GM10266 (cell line): ENCODE data around the gene MTR.

Experiments used
- DNase-seq: peaks from one replicate; pipeline ENCODE4 v3.0.0; 2012; ENCODE audit errors: extremely low spot score
- CTCF ChIP-seq: IDR thresholded peaks from 2 replicates; pipeline ENCODE4 v1.5.1; 2012; ENCODE audit warnings: mild to moderate bottlenecking, low read depth; ENCODE audit not compliant: control insufficient read depth, insufficient read depth; ENCODE audit errors: missing control alignments

Gene MTR

GRCh38 chr1:236886199-236886598 is 91.1 kb downstream of the MTR start:
- no peak for DNase-seq
- TF ChIP-seq CTCF, result no peak

DNA sequence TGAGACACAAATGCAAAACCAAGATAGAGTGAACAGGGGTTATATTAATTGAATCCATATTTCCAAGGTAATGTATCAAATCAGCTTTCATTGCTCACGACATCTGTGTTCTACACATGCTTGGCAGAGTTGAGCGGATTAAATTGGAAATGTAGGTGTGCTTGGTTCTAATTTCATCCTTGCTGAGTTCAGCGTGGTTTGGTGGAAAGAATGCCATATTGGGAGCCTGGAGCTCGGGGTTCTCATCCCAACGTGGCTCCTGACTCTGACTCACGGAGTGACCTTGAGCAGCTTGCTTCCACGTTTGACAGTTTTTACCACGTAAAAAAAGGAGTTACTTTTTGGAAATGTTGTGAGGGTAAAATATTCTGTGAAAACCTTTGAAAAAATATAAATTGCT is 92.0 kb downstream of the MTR start:
- no peak for DNase-seq
- TF ChIP-seq CTCF, result no peak

DNA sequence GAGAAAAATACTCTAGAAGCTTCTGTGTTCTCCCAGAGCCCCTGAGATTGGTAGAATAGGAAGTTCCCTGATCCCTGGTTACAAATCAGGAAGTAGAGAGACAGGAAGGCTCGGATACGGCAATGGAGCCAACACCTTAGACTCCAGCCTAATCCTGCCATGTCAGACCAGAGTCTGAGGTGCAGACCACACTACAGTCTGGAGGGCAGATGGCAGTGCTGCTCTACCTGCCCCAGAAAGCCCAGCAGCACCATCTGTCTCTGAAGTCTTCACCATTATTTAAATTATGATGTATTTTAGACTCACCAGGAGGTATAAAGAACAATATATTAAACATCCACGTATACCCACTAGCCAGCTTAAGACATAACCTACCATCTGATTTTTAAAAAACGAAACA is 93.0 kb downstream of the MTR start:
- DNase-seq, result no peak
- no peak for TF ChIP-seq CTCF

GRCh38 chr1:236888903-236889302 is 93.8 kb downstream of the MTR start:
- no peak for DNase-seq
- TF ChIP-seq CTCF, result no peak

GRCh38 chr1:236890152-236891056 is 95.3 kb downstream of the MTR start:
- no peak for DNase-seq
- no peak for TF ChIP-seq CTCF

DNA sequence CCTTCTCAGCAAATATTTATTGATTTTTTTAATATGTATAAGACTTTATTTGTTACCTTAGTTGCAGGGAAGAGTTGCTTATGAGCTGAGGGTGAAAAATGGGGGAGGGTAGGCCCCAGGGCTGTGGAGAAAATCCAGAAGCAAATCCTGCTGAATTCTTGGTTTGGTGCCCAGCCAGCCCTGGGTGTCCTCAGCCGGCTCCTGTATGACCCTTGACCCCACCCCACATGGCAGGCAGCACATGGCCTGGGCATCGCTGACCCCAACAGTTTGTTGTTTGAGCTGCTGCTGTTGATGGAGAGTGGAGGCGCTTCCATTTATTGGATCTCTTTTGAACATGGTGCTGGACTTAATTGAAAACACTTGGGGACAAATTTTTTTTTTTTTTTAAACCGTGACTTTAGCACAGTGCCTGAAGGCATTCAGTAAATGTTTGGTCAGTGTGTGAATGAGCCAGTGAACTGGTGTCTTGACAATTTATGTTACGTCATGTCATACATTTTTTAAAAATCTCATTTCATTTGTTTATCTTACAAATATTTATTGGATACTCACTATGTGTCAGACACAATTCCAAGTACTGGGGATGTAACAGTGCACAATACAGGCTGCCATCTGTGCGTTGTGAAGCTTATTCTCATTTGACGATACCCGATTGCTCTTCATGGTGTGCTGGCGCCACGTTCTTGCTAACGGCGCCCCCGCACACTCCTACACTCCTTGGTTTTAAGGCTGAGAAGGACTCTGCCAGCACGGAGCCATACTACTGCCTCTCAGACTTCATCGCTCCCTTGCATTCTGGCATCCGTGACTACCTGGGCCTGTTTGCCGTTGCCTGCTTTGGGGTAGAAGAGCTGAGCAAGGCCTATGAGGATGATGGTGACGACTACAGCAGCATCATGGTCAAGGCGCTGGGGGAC is 98.8 kb downstream of the MTR start:
- no peak for TF ChIP-seq CTCF

More for the DNA sequence above, 98.8 kb downstream of the MTR start:
- DNase-seq, result no peak
